GM18909 (cell line): ENCODE results near the gene HIVEP3.

ENCODE experiments used
- ATAC-seq: cut with Tn5 transposase; IDR thresholded peaks from one replicate; pipeline ENCODE4 v1.9.1; 2021; ENCODE audit warnings: mild to moderate bottlenecking; ENCODE audit not compliant: unreplicated experiment, poor library complexity

Gene HIVEP3

GRCh38 chr1:41662061-41662764 is 256.5 kb downstream of the HIVEP3 start:
- peak; percentile 56 for ATAC-seq

GRCh38 chr1:41661428-41662060 is 257.2 kb downstream of the HIVEP3 start:
- ATAC-seq = peak; percentile 22

- no peak for ATAC-seq
These were observed 257.9 kb downstream of the HIVEP3 start for GRCh38 chr1:41660570-41661427.

GRCh38 chr1:41659903-41660302 is 258.8 kb downstream of the HIVEP3 start:
- ATAC-seq = no peak

GRCh38 chr1:41659159-41659495 is 259.6 kb downstream of the HIVEP3 start:
- no peak for ATAC-seq

- no peak for ATAC-seq
These were observed 260.1 kb downstream of the HIVEP3 start for GRCh38 chr1:41658431-41659158.

- no peak for ATAC-seq
These were observed 260.9 kb downstream of the HIVEP3 start for GRCh38 chr1:41657679-41658295.

GRCh38 chr1:41656825-41657500 is 261.8 kb downstream of the HIVEP3 start:
- ATAC-seq = no peak

GRCh38 chr1:41656068-41656467 is 262.7 kb downstream of the HIVEP3 start:
- ATAC-seq = no peak

- ATAC-seq = no peak
These were observed 263.1 kb downstream of the HIVEP3 start for GRCh38 chr1:41655632-41656031.

- ATAC-seq = no peak
These were observed 265.1 kb downstream of the HIVEP3 start for GRCh38 chr1:41653574-41653973.

- ATAC-seq = no peak
These were observed 266.1 kb downstream of the HIVEP3 start for GRCh38 chr1:41652384-41653265.

- ATAC-seq = no peak
These were observed 268.5 kb downstream of the HIVEP3 start for GRCh38 chr1:41650028-41650880.

- ATAC-seq = no peak
These were observed 269.2 kb downstream of the HIVEP3 start for GRCh38 chr1:41649396-41650027.

GRCh38 chr1:41648844-41649243 is 269.9 kb downstream of the HIVEP3 start:
- ATAC-seq = no peak

- ATAC-seq = no peak
These were observed 270.5 kb downstream of the HIVEP3 start for GRCh38 chr1:41648230-41648629.
